Gastrocnemius medialis (tissue), 4 donors: Measurements from ENCODE around the gene KIF1B. TPM values are rescaled to one million over a fixed set of nuclear protein-coding genes. Genes with fewer than 3 reads are reported as not detected.
A peak's percentile ranks its signal among the peaks of the same experiment; 100 is the strongest.

Experiments
- ATAC-seq, 2 donors: fragments of 150-250 bp; one replicate each; pipeline ENCODE4 v1.9.1; 2016
- DNase-seq, 2 donors: peaks; one replicate each; pipeline ENCODE4 v3.0.0-alpha.2; 2019
- H3K27ac ChIP-seq, 4 donors: fragments of 200-600 bp; sonication (generic); 1 replicate in 1 of 4; 2 replicates in 3 of 4; pipeline ENCODE4 v1.5.1; 2016 to 2018; ENCODE audit warnings: mild to moderate bottlenecking in 2 of 4, moderate library complexity in 1 of 4
- H3K27me3 ChIP-seq, 3 donors: fragments of 200-600 bp; sonication (generic) in 2 of 3; 1 replicate in 1 of 3; 2 replicates in 2 of 3; pipeline versions ENCODE4 v1.5.1 to v1.6.0; 2016 to 2019; ENCODE audit warnings: mild to moderate bottlenecking in 1 of 3, moderate library complexity in 1 of 3
- H3K36me3 ChIP-seq, 2 donors: fragments of 200-600 bp; sonication (generic) in 1 of 2; one replicate each; pipeline ENCODE4 v1.5.1; 2017 to 2018
- H3K4me1 ChIP-seq, 2 donors: fragments of 200-600 bp; sonication (generic) in 1 of 2; one replicate each; pipeline ENCODE4 v1.5.1; 2016 to 2017; ENCODE audit warnings: mild to moderate bottlenecking in 2 of 2
- H3K4me3 ChIP-seq, 4 donors: fragments of 200-600 bp; sonication (generic) in 3 of 4; 1 replicate in 1 of 4; 2 replicates in 3 of 4; pipeline ENCODE4 v1.5.1; 2016 to 2019; ENCODE audit warnings: mild to moderate bottlenecking in 2 of 4
- H3K9me3 ChIP-seq, 3 donors: fragments of 200-600 bp; sonication (generic) in 2 of 3; 1 replicate in 1 of 3; 2 replicates in 2 of 3; pipeline ENCODE4 v1.5.1; 2016 to 2019
- POLR2A ChIP-seq, 2 donors: fragments of 450-650 bp; IDR thresholded peaks; one replicate each; pipeline ENCODE4 v1.6.1; 2017; ENCODE audit warnings: antibody characterized with exemption in 2 of 2, mild to moderate bottlenecking in 2 of 2, moderate library complexity in 2 of 2
- in situ Hi-C, 4 donors: fragments of 200-750 bp; cut with MboI; loops; one replicate each; pipeline versions ENCODE4 v1.15.0 to v1.8.0; 2017; ENCODE audit warnings: low sequenced_read_pairs in 4 of 4
- intact Hi-C: fragments of 100-400 bp; cut with DNase I; formaldehyde crosslinking; loops from one replicate; pipeline ENCODE4 v1.15.1; 2023; ENCODE audit warnings: low total_unique reads
- total RNA-seq, 4 donors: library from RNA; depleted of rRNA; stranded (reverse); fragments of >200 nt; gene quantifications; one replicate each; pipeline versions ENCODE4 v1.1.0 to v1.2.3, GENCODE V29; 2016
- TF ChIP-seq, protein P1 (sequence below), 5 experiments: fragments of 450-650 bp in 3 of 5; fragments of 200-600 bp in 2 of 5; sonication (generic) in 2 of 5; IDR thresholded peaks in 4 of 5; conservative IDR thresholded peaks in 1 of 5; 1 replicate in 4 of 5; 2 replicates in 1 of 5; pipeline ENCODE4 v1.5.1; 2016 to 2019; ENCODE audit warnings: antibody characterized with exemption in 5 of 5, mild to moderate bottlenecking in 3 of 5, moderate library complexity in 3 of 5

Gene KIF1B
- total RNA-seq, 4 donors from 2014 or later: 203 to 445 (median 306) TPM

DNA sequence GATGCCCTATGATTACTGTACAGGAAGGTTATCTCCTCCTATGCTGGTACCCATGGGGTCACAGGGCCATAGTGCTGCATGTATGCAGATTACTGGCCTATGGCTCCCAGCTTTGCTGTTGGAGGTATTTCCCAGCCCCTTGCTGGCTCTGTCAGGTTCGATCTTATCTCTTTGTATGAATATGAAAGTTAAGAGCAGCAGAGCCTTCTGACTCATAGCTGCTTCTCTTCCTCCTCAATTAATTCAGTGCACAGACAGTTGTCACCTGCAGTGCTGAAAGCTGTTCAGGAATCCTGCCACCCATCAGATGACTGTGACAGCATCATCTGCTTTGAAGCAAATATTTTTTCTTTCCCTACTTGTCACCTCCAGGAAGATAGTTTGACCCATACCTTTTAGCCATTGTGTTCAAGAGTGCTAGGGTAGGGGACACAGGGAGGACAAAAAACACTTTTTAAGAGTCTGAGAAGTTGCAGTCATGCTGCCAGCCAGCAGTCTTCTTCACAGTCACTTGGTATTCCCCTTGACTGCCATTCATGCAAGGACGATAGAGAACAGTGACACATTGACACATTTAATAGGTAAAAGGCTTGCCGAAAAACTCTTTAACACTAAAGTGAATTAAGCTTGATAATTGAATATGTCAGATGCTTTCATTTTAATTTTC is 73.1 kb downstream of the KIF1B start:
- peak; percentile 37 to 66 for ATAC-seq
- H3K4me1 ChIP-seq: peaks cover 35 to 69% of the 10 kb centered on the region in 2 donors

DNA sequence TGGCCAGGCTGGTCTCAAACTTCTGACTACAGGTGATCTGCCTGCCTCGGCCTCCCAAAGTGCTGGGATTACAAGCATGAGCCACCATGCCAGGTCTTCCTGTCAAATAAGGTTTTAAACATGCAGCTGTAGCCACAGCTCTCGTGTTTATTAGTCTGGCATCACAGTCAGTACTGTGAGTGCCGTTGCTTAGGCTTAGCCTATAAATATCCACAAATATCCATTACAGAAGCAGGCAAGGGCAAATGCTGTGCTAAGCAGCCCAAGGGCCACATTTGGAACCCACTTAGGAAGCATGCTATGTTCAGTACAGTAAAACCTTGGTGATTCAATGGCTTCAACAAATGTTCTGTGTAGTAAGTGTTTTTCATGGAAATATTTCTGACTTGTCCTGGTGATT is 75.9 kb downstream of the KIF1B start:
- H3K36me3 ChIP-seq: peaks cover 0 to 47% of the 10 kb centered on the region in 2 donors
- H3K9me3 ChIP-seq: no peaks in the 10 kb centered on the region
- intact Hi-C loops: loop anchor here (1.0 kb wide), 1 partner anchor 74 kb away; no protein-coding TSS in a partner anchor
- peaks cover 40 to 61% of the 10 kb centered on the region in 2 donors for H3K4me1 ChIP-seq
- TF ChIP-seq, protein P1, sequence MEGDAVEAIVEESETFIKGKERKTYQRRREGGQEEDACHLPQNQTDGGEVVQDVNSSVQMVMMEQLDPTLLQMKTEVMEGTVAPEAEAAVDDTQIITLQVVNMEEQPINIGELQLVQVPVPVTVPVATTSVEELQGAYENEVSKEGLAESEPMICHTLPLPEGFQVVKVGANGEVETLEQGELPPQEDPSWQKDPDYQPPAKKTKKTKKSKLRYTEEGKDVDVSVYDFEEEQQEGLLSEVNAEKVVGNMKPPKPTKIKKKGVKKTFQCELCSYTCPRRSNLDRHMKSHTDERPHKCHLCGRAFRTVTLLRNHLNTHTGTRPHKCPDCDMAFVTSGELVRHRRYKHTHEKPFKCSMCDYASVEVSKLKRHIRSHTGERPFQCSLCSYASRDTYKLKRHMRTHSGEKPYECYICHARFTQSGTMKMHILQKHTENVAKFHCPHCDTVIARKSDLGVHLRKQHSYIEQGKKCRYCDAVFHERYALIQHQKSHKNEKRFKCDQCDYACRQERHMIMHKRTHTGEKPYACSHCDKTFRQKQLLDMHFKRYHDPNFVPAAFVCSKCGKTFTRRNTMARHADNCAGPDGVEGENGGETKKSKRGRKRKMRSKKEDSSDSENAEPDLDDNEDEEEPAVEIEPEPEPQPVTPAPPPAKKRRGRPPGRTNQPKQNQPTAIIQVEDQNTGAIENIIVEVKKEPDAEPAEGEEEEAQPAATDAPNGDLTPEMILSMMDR (IDR thresholded peaks at IDR 0.05 in 4 of 5, conservative IDR thresholded peaks at IDR 0.05 in 1 of 5): no peak
- TF ChIP-seq POLR2A (IDR thresholded peaks at IDR 0.05): peak in 1 of 2 donors; percentile 25
- ATAC-seq: peak; percentile 83 to 87
- H3K4me3 ChIP-seq: no peak overlapping the region
- H3K27me3 ChIP-seq: no peaks in the 10 kb centered on the region
- H3K27ac ChIP-seq: peak overlapping the region; percentile 83 to 92 (median 90)
- in situ Hi-C loops: loop anchor here in 1 of 4 donors (10.0 kb wide), 1 partner anchor 71 kb away; the partner anchor contains the start of gene KIF1B
- peak; percentile 82 to 89 for DNase-seq

More for the DNA sequence above, 73.1 kb downstream of the KIF1B start:
- peak; percentile 58 to 62 for DNase-seq
- intact Hi-C loops (no loop called here), in situ Hi-C loops (loop anchor here in 1 of 4 donors (10.0 kb wide), 1 partner anchor 69 kb away; the partner anchor contains the start of gene KIF1B)
- Histone ChIP-seq H3K36me3 (peaks cover 0 to 50% of the 10 kb centered on the region in 2 donors), H3K9me3 (no peaks in the 10 kb centered on the region), H3K27me3 (no peaks in the 10 kb centered on the region), H3K27ac (peak overlapping the region; percentile 83 to 92 (median 90)), H3K4me3 (no peak overlapping the region)
- TF ChIP-seq POLR2A (IDR thresholded peaks at IDR 0.05): no peak
- TF ChIP-seq, protein P1 (IDR thresholded peaks at IDR 0.05 in 4 of 5, conservative IDR thresholded peaks at IDR 0.05 in 1 of 5): no peak

DNA sequence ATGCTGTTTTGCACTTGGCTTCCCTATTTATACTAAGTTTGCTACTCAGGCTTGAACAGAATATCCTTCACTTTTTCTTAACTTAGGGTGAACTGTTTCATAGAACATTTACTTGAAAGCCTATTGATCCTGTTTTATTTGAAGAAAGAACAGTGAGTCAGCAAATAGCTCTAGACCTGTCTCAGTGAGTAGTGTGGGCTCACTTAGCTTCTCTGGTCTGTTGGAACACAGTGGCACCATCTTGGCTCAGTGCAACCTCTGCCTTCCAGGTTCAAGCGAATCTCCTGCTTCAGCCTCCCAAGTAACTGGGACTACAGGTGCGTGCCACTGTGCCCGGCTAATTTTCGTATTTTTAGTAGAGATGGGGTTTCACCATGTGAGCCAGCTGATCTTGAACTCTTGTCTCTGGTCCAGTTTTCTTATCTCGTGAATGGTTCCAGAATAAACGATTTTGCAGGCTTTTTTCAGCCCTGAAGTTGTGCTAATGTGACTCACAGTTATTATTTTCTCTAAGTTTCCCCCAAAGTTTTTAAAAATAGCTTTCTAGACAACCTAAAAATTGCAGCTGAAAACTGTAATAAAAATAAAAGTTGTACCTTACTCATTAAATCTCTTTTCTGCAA is 76.8 kb downstream of the KIF1B start:
- Histone ChIP-seq H3K36me3 (peaks cover 0 to 47% of the 10 kb centered on the region in 2 donors), H3K27me3 (no peaks in the 10 kb centered on the region), H3K27ac (peak overlapping the region; percentile 83 to 91 (median 86)), H3K4me1 (peaks cover 40 to 58% of the 10 kb centered on the region in 2 donors), H3K9me3 (no peaks in the 10 kb centered on the region), H3K4me3 (no peak overlapping the region)
- in situ Hi-C loops (loop anchor here in 1 of 4 donors (10.0 kb wide), 1 partner anchor 72 kb away; the partner anchor contains the start of gene KIF1B), intact Hi-C loops (no loop called here)
- no peak for TF ChIP-seq POLR2A (IDR thresholded peaks at IDR 0.05)
- TF ChIP-seq, protein P1 (IDR thresholded peaks at IDR 0.05 in 4 of 5, conservative IDR thresholded peaks at IDR 0.05 in 1 of 5): no peak
- DNase-seq: peak in 1 of 2 donors; percentile 38
- no peak for ATAC-seq

DNA sequence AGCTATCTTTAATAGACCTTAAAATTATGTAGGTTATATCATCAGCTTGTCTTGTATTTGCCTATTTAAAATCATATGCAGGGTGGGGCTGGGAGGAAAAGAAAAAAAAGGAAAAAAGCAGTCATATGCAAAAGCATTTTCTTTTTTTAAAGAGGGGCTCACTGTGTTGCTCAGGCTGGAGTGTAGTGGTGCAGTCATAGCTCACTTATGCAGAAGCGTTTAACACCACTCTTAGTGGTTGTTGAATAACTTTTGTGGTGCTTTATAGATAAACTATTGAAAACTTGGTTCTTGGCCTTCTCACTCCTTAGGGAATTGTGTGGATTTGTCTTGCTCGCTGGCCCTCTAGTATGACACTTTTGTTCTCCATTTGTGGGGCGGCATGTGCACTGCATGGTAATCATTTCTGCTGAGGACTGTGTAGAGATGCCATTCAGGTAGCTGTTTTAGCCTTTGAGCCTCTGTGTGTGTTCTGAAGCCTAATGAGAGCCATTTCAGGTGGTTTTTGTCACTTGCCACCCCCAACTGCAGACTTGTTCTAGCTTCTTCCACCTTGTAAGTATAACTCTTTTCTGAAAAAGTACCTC is 77.8 kb downstream of the KIF1B start:
- intact Hi-C loops (no loop called here), in situ Hi-C loops (loop anchor here in 1 of 4 donors (10.0 kb wide), 1 partner anchor 73 kb away; the partner anchor contains the start of gene KIF1B)
- no peak for DNase-seq
- no peak for ATAC-seq
- Histone ChIP-seq H3K27me3 (no peaks in the 10 kb centered on the region), H3K9me3 (no peaks in the 10 kb centered on the region), H3K4me3 (no peak overlapping the region), H3K27ac (peak overlapping the region; percentile 83 to 91 (median 86)), H3K36me3 (peaks cover 0 to 51% of the 10 kb centered on the region in 2 donors), H3K4me1 (peaks cover 40 to 54% of the 10 kb centered on the region in 2 donors)
- TF ChIP-seq POLR2A (IDR thresholded peaks at IDR 0.05): no peak
- TF ChIP-seq, protein P1 (IDR thresholded peaks at IDR 0.05 in 4 of 5, conservative IDR thresholded peaks at IDR 0.05 in 1 of 5): no peak
